Smooth muscle cell of trachea (primary cell): ENCODE data around the gene YIPF7. TPM values are rescaled to one million over a fixed set of nuclear protein-coding genes. Genes with fewer than 3 reads are reported as not detected.

Source experiments
- total RNA-seq: library from RNA; depleted of rRNA; stranded (reverse); fragments of >200 nt; gene quantifications from 2 replicates; pipeline ENCODE4 v1.2.1, GENCODE V29; 2014

YIPF7 gene
- total RNA-seq, result not detected in 2 replicates

DNA sequence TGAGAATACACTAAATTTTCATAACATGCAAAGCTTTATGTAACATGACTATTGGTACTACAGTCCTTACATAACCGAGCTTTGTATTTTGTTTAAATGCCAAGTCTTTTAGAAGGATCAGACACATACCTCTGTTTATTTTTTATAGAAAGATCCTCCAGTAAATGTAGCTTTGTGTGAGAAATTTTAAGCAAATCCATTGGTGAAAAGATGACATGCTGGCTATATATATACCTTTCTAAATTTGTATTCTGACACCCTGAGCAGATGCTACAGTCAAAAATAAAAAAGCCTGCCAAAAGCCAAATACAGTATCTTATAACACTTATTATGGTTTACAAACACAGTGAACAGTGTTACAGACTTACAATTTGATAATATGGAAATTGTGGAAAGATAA, at the start of gene YIPF7:
Gene YIPF7, minus strand, starts transcription at position 201 of the 400 bp plus-strand sequence. CDS start 1,525 bp downstream, outside the sequence.

DNA sequence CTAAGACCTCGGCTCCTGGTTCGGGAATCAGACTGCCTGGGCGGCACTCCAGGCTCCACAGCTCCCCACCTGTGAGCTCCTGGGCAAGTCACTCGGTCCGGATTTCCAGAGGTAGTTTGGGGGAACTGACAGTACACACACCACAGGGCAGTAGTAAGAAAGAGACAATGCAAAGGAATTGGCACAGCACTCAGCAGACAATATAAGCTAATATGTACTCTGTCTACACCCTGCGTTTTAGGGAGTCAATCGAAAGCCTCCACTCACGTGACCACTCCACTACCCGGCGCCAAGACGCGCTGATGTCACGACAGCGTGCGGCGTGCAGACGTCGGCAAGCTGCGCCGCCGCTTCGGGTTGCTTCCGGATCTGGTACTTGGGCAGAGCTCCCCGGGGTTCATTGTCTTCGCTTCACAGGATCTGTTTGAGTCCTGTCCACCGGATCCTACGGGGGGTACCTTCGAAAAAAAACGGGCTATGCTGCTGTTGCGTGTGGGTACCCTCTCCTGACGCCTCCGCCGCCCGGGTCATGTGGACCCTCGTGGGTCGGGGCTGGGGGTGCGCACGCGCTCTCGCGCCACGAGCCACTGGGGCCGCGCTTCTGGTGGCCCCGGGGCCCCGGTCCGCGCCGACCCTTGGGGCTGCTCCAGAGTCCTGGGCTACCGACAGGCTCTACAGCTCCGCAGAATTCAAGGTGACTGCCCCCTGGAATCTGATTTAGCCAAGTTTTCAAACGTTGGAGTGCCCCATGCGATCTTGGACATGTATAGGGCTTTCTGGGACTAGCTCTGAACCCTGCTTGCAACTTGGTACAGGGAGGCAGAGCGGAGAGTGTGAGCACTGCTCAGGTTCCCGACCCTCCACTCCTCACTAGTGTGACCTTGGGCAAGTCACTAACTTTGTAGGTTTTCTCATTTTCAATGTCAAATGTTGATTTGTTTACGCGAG, 26.9 kb upstream of the YIPF7 start, which contains the start of gene GUF1:
Gene GUF1, plus strand, starts transcription at position 327 of the 948 bp plus-strand sequence. Its CDS starts 203 bp downstream, at position 530.

Other genes with a start within 250 kb of the YIPF7 start
- gene KCTD8, start 202.8 kb downstream of the YIPF7 start, total RNA-seq, result under 0.01 and 0.15 TPM in 2 replicates
- gene GUF1, start 26.8 kb upstream of the YIPF7 start, total RNA-seq, result 12.2 and 15.3 TPM in 2 replicates
- 19.7 and 36.8 TPM in 2 replicates for gene GNPDA2, start 74.9 kb upstream of the YIPF7 start, total RNA-seq